Activated CD8-positive, alpha-beta memory T cell treated with anti-CD3 and anti-CD28 coated beads, Interleukin-2, amount 50 U/mL, for 24 hours (primary cell): ENCODE measurements around the gene PDE4DIP.
"Not testable (repeated sequence)": the region's sequence is repeated elsewhere in the genome, so short reads cannot be mapped to it uniquely, and the experiment has no call there.

Experiments
- DNase-seq: peaks from one replicate; pipeline ENCODE4 v3.0.0-alpha.2; 2020; ENCODE audit errors: extremely low read depth

The PDE4DIP gene

DNA sequence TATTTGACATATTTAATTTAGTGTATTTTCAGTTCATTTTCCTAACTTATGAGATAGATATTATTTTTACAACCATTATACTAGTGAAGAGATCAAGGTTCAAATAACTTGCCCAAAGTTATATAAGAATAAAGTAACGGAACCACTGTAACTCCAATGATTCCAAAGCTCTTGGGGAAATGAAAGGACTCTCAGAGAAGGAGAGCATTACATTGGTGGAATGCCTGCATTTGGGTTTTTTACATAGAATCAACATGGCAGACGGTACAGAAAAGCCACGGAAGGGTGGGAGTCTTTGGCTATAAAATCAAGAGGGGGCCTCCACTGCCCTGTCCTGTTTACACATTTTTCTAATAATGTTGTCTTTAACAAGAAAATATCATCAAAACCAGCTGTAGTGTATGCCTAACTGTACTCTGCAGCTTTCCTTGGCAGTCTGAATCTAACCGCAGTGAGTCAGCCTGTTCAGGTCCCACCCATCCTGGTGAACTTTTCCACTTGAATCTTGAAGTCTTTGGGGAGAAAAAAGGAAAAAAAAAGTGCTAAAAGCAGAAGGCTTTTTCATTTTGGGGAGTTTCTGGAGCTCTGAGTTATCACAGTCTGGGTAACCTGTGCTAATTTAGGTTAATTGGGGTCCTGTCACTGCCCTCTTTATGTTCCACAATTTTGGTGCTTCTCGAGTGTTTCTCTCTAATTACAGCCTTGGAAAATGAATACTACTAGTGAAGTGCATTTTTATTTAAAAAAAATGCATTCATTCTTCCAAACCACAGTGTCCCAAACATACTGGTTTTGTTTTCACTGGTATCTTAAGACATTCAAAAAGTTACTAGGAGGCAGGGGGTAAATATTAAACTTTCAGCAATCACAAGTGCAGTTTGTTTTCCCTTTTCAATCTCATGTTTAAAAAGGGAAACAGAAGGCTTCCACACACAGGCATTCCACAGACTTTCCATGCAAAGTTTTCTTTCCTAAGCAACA is 30.5 kb downstream of the PDE4DIP start:
- not testable (repeated sequence) for DNase-seq

DNA sequence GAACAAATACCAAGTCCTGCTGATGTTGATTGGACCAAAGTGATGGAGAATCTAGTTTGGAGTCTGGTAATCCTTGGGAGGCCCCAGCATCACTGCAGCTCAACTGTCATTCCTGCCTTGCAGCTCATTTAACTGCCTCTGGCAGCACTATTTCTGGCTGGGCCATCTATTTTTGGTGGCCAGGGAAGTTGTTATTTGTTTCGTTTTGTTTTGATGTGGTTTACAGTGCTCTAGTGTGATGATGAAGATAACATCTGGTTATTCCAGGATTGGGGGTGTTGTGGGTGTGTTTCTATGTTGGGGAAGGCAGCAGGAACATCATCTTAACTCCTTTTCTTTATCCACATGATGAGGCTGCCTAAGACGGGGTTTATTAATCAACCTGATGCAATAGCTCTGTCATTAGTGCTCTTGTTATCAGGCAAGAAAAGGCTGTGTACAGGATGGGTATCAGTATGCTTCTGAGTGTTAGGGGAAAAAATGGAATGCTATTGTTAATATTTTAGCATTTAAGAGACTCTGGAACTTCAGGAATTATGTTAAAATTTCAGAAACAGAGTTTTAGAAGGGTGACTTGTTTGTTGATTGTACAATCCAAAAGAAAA is 35.7 kb downstream of the PDE4DIP start:
- DNase-seq = not testable (repeated sequence)

DNA sequence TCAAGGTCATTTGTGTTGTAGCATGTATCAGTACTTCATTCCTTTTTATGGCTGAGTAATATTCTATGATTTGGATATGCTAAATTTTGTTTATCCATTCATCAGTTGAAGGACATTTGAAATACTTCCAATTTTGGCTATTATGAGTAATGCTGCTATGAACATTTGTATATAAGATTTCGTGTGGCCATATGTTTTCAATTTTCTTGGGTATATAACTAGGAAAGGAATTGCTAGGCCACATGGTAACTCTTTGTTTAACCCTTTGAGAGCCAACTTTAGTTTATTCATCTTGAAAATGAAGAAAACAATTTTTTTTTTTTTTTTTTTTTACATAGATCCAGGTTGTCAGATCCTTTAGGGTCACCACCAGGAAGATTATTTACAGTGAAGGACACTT is 37.0 kb downstream of the PDE4DIP start:
- DNase-seq = not testable (repeated sequence)

DNA sequence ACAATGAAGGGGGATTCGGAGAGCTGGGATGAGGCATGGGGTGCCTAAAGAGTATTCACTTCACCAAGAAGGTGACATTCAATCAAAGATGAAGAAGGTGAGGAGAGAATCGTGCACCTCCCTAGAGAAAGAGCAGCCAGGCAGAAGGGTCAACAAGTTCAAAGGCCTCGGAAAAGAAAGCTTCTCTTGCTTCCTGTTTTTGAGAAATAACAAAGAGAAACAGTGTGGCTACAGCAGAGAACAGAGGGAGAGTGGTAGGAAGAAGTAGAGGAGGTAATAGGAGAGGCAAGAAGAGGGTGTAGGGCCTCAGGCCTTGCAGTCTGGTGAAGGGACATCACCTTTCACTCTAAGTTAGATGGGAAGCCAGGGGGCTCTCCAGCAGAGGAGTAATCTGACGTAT is 41.0 kb downstream of the PDE4DIP start:
- DNase-seq = not testable (repeated sequence)

DNA sequence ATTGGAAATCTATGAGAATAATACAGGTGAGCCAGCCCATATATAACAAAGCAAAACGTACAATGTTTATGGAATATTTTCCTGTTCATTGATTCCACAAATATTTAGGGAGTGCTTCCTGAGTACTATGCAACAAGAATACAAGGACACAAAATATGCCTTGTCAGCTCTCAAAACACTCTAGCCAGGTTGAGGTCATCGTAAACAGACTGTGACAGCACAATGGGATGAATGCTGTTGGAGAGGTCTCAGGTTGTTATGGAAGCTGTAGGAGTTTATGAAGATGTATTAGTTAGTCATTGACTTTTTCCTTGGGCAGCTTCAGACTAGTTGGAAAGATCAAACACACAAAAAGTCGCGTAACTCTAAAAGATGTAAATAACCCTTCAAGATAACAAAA is 42.1 kb downstream of the PDE4DIP start:
- not testable (repeated sequence) for DNase-seq

DNA sequence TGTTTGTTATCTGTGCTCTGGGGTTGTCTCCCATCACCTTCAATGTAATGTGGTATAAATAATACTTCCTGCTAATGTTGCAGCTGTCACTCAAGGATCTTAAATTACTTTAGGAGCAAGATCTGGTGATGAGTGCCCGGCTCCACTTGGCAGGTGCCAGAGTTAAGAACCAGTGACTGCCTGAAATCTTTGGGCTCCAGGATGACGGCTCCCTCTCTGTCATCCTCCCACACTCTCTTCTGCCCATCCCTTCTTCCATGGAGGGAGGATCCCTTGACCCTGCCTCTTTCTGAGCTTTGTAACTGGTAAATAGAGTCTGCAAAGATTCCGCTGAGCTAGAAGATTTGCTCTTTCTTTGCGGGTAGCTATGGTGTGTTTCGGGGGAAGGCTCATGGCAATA is 44.4 kb downstream of the PDE4DIP start:
- not testable (repeated sequence) for DNase-seq

DNA sequence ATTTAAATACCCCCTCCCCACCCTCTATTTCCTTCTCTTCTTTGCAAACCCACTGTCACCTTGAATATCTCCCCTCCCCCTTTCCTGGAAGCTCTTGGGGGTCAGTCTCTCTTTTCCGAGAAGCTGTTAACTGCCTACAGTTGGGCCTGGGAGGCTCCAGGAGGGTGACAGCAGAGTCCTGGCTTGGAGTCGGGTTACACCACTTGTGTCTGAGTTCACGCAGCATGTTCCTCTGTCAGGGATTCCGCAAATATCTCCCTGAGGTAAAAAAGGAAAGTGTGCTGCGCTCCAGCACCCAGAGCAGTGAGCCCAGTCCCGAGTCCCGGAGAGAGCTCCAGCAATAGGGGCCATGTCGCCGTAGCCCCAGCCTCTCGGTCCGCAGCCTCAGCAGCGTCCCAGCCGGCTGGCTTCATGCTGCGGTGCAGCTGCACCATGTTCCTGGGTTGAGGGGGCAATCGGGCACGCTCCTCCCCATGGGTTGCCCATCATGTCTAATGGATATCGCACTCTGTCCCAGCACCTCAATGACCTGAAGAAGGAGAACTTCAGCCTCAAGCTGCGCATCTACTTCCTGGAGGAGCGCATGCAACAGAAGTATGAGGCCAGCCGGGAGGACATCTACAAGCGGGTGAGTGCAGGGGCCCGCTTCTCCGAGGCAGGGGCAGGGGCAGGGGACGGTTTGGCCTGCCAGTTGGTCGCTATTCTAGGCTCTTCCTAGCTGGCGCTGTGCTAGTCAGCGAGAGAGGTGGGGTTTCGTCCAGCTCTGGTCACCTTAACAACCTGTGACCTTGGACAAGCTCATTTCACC is 45.2 kb downstream of the PDE4DIP start:
- DNase-seq = not testable (repeated sequence)

DNA sequence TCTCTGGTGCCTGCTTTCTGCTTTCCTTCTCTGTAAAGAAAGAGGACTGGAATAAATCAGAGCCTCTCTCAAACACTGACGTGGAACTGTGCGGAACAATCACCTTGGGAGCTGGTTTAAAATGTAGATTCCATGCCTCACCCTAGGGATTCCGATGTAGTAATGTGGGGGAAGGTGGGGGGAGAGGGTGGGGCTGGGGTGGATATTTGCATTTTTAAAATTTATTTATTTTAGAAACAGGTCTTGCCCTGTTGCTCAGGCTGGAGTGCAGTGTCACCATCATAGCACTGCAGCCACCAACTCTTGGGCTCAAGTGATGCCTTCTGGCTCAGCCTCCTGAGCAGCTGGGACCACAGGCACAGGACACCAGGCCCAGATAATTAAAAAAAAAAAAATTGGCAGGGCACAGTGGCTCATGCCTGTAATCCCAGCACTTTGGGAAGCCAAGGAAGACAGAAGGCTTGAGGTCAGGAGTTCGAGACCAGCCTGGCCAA is 45.9 kb downstream of the PDE4DIP start:
- not testable (repeated sequence) for DNase-seq

DNA sequence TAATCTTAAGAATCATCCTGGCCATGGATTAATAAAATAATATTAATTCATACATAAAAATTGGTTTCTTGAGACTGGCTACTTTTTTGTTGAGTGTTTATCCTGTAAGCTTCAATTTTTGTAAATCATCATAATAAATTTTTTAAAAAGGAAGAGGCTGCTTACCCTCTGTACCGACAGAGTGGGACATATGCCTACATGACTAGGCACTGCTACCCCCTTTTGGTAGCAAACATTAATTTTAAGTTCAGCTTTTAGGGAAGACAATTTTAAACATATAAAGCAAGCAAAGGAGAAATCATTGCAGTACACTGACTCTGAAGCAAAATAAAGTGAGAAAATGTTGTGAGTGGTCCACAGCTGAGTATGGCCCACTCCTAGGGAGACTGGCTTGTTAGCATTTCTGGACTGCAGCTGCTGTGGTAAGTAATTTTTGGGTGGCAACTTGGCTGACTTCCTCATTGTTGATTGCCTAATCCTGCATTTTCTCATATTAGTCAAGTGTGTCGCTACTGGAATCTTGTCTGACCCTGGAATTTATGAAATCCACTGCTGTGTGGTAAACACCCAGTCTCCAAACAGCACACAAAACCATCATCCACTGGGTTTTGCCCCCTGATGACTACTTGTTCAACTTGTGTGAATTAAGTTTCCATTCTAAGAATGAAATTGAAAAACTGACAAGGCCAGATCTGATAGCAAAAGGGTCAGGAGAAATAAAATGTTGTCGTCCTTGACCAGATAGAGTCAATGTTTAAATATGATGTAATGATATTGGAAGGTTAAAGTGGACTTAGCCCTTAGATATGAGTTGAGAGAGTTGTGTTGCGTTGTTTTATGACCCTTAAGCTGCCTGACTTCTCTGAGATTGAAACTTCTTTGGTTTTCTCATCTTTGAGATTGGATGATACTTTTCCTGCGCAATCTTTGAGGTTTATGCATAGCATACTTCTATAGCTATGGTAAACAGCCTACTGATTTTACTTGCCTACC is 50.4 kb downstream of the PDE4DIP start:
- DNase-seq = not testable (repeated sequence)

DNA sequence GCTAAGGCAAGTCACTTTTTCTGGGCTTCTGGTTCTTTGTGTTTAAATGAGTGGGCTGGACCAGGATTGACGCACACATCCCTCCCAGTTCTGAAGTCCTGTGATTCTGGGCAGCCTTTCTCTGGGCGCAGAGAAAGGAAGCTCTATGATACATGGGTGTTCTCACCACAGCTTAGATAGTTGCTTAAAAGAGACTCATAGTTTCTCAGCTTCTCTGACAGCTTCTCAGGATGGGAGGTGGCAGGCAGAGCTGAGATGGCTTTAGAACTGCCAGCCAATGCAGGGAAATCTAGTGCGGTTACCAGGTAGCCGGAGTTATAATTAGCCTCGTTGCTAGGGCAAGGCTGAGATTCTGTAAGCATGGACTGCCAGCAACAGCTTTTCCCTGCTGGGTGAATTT is 55.8 kb downstream of the PDE4DIP start:
- DNase-seq = not testable (repeated sequence)

DNA sequence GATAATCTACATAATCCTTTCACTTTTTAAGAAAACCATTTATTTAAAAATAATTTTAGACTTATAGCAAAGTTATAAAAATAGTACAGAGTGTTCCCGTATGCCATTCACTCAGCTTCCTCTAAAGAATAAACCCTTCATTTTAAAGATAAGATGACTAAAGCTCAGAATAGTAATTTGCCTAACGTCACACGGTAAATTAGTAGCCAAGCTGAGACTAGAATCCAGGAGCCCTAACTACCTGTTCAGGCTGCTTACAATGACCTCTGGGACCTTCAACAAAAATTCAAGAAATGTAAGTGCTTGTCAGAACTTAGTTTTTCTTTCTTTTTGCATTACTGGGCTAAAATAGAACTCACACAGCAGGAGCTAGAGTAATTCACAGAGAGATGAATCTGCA is 56.5 kb downstream of the PDE4DIP start:
- not testable (repeated sequence) for DNase-seq

DNA sequence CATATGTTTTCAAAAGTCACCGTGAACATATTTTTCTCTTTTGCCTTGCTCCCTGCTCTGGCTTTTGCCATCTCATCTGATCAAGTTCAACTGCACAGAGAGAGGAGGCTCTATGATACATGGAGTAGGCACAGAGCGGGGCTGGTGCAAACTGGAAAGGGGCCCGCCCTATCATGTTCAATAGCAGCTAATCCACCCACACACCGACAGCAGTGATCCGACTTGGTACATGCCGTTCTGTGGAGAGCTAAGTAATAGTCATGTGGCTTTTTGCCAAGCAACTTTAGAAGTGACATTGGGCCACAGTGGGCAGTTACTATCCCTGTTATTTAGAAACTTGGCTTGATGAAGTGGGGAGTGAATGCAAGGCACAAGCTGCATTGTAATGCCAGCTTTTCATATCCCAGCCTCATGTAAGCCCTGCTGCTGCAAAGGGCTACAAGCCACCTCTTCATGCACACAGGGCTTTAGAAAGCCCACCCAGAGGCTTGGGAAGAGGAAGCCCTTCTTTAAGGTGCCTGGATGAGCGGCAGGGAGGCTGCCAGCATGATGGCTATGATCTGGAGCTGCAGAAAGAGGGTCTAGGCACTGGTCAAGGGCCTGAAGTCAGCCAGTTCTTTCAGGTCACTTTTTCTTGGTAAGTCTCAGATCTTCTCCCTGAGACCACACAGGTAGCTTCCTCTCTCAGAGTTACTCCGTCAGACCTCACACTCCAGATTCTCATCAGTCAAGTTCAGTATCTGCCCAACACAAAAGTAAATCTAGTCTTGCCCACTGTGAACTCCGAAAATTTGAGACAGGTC is 57.1 kb downstream of the PDE4DIP start:
- not testable (repeated sequence) for DNase-seq

DNA sequence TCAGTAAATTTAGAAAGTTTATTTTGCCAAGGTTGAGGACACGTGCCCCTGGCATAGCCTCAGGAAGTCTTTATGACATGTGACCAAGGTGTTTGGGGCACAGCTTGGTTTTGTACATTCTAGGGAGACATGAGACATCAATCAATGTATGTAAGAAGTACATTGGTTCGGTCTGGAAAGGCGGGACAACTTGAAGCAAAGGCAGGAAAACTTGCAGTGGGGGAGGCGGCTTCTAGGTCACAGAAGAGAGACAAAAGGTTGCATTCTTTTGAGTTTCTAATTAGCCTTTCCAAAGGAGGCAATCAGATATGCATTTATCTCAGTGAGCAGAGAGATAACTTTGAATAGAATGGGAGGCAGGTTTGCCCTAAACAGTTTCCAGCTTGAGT is 57.7 kb downstream of the PDE4DIP start:
- not testable (repeated sequence) for DNase-seq

DNA sequence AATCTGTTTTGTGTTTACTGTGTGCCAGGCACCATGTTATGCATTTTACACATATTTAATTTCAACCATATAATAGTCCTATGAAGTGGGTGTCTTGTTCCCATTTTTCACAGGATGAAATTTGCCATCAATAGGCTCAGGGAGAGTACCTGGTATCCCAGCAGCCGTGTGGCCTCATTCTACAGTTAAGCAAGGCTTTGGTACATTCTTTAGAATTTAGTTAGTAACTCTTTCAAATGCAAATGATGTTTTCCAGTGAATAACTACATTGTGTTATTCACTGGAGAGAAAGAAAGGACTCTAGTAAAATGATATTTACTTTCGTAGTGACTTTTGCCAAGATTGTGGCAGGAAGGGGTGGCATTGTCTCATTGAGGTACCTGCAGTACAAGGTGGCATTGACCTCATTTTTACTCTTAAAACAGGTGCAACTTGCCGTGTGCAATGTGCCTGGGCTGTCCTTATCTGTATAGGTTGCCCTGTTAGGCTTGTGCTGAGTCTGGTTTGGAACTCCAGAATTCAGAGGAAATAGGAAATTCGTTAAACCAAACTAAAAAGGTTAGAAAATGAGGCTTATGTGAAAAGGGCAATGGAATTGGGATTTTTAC is 65.1 kb downstream of the PDE4DIP start:
- DNase-seq = not testable (repeated sequence)

DNA sequence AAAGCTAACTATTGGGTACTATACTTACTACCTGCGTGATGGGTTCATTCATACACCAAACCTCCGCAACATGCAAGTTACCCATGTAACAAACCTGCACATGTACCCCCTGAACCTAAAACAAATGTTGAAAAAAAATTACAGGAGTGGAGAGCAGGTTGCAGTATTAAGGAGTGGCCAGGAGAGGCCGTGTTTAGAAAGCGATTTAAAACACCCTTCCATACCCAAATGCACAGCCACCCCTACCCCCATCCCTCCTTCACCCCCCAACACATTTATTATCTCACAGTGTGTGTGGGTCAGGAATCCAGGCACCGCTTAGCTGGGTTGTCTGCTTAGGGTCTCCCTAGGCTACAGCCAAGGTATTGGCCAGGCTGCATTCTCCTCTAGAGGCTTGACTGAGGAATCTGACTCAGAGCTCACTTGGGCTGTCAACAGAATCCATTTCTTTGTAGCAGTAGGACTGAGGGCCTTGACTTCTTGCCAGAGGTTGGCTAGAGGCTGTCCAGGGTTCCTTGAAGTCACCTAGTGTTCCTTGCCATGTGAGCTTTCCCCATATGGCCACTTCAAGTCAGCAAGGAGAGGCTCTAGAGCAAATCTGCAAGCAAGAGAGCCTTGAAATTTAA is 67.2 kb downstream of the PDE4DIP start:
- not testable (repeated sequence) for DNase-seq

DNA sequence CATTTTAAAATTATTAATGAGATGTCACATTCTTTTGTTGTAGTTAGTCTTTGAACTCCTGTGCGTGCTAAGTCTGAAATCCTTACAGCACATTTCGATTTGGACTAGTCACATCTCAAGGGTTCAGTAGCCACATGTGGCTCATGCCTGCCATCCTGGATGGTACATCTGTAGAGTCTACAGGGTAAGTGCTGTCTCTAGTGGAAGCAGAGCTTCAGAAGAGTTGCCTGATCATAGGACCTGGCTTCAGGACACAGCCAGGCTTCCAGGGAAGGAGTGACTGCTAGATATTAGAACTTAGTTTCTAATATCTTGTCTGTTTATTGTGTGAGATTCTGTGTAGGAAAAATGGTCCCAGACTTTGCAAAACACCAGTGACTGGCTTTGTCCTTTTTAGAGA is 72.0 kb downstream of the PDE4DIP start:
- DNase-seq = not testable (repeated sequence)

DNA sequence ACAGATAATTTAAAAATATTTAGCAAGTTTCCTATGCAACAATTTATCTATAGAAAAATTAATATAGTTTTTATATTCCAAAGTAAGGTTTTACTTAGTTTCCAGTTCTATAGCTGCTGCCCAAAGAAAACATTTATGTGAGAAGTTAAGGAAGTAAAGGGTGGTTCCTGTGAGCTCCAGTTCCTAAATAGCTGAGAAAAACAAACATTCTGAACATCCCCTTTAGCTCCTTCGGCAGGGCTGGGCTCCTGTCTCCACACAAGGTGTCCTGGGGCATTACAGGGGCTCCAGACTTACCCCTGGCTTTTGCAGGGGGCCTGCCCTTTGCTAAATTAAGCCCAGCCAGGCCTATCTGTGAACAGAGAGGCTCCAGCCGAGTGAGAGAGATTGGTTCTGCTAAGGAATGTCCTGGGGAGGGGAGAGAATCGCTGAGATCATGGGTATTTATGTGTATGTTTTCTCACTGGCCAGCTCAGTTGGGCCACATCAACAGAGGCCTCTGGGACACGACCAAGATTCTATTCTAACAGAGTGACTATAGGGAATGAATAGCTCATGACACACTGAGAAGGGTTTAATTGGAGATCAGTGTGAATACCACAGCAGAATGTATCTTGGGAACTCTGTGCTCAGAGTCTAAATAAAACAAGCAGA is 72.6 kb downstream of the PDE4DIP start:
- DNase-seq = not testable (repeated sequence)

DNA sequence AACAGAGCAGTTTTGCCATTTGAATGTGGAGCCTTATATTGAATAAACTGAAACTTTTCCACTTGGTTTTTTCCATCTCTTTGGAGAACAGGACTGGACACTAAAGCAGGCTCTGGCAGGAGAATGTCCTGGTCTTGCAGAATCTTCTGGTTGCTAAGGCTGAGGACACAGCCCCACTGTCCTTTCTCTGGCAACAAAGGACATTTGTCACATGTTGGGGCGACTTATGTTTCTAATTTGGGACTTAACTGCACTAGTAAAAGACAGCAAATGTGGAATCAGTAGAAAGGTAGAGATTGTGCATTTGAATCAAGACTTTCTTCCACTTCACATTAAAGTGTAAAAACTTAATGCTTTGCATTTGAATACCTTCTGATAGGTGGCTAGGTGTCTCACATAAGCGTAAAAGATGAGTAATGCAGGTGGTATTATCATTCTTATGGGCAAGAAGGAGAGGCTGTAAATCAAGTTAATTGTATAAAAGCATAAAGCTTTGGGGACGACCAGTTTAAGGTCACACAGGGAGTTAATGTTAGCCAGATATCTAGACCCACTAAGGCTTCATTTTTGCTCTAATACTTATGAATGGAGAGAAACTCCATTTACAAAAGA is 74.7 kb downstream of the PDE4DIP start:
- not testable (repeated sequence) for DNase-seq
